Activated naive CD8-positive, alpha-beta T cell (primary cell): ENCODE data around the gene SLC22A13.

Experiments used
- H3K27ac Mint-ChIP-seq: one replicate; pipeline ENCODE4 v1.8.0; 2021; ENCODE audit warnings: mixed read lengths
- H3K27me3 Mint-ChIP-seq: one replicate; pipeline ENCODE4 v1.8.0; 2021; ENCODE audit warnings: mixed read lengths
- H3K36me3 Mint-ChIP-seq: one replicate; pipeline ENCODE4 v1.8.0; 2021; ENCODE audit warnings: mixed read lengths
- H3K4me1 Mint-ChIP-seq: one replicate; pipeline ENCODE4 v1.8.0; 2021; ENCODE audit warnings: low read depth, mixed read lengths
- H3K4me3 Mint-ChIP-seq: one replicate; pipeline ENCODE4 v1.8.0; 2021; ENCODE audit warnings: mild to moderate bottlenecking, mixed read lengths
- H3K9me3 Mint-ChIP-seq: one replicate; pipeline ENCODE4 v1.8.0; 2021; ENCODE audit warnings: low read depth, mixed read lengths

SLC22A13 gene

DNA sequence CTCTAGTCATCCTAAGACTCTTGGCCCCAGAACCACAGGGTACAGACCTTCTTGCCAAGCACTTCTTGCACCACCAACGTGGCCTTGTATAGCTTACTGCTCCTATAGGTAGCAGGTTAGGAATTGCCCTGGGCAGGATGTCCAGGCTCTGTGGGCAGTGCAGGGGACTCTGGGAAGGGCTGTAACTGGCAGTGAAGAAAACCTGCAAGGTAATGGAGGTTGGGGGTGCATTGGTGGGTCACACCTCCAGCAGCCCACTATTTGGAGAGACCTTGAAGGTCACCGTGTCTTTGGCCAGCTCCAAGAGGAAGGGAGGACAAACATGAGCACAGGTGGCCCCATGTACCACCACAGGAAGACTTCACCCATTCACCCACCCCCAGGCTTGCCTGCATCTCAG lies 59.6 kb downstream of the SLC22A13 start:
- Mint-ChIP-seq H3K9me3 (peaks cover 6% of the 10 kb centered on the region), H3K36me3 (peaks cover 4% of the 10 kb centered on the region), H3K27ac (no peak overlapping the region), H3K27me3 (no peaks in the 10 kb centered on the region), H3K4me1 (no peaks in the 10 kb centered on the region), H3K4me3 (no peak overlapping the region)

DNA sequence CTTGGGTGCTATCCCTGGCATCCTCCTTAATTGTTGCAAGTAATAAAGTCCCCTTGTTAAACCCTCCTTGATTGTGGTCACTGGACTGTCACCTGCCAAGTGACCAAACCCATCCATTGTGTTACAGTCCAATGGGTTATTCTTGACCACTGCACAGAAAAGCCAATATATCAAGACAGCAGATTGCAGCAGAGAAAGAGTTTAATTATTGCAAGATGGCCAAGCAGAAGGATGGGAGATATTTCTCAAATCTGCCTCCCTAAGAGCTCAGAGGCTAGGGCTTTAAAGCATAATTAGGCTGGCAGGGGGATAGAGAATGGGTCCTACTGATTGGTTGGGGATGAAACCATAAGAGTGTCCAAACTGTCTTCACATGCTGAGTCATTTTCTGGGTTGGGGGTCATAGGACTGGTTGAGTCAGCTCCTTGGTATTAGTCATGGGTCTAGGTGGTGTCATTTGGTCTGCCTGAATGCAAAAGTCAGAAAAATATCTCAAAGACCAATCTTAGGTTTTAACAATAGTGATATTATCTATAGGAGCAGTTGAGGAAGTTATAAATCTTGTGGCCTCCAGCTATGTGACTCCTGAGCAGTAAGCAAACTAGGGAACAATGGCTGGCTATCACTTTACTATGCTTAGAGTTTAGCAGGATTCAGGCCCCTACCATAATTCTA lies 61.9 kb downstream of the SLC22A13 start:
- no peak overlapping the region for H3K27ac Mint-ChIP-seq
- no peak overlapping the region for H3K4me3 Mint-ChIP-seq
- H3K9me3 Mint-ChIP-seq = no peaks in the 10 kb centered on the region
- no peaks in the 10 kb centered on the region for H3K4me1 Mint-ChIP-seq
- H3K27me3 Mint-ChIP-seq = no peaks in the 10 kb centered on the region
- no peaks in the 10 kb centered on the region for H3K36me3 Mint-ChIP-seq
